ENCODE data around the gene NRCAM.
A peak's percentile ranks its signal among the peaks of the same experiment; 100 is the strongest.

Gene NRCAM

GRCh38 chr7:108235451-108236061 lies 220.7 kb downstream of the NRCAM start:
- TF ChIP-seq CTCF (IDR thresholded peaks at IDR 0.05; ENCODE audit: low read length, missing control alignments), result no peak
- peak; percentile 65 for DNase-seq (ENCODE audit: low read depth)
- H3K4me3 ChIP-seq (replicated peaks; ENCODE audit: low read depth, low read length), result no peak overlapping the region

- peak; percentile 35 for DNase-seq (ENCODE audit: low read depth)
- TF ChIP-seq CTCF (IDR thresholded peaks at IDR 0.05; ENCODE audit: low read length, missing control alignments), result no peak
These were observed 221.2 kb downstream of the NRCAM start for GRCh38 chr7:108234971-108235450.

GRCh38 chr7:108234281-108234680 lies 222.0 kb downstream of the NRCAM start:
- no peak for TF ChIP-seq CTCF (IDR thresholded peaks at IDR 0.05; ENCODE audit: low read length, missing control alignments)
- DNase-seq (ENCODE audit: low read depth), result peak; percentile 47
- H3K4me3 ChIP-seq (replicated peaks; ENCODE audit: low read depth, low read length), result no peak overlapping the region

More at GRCh38 chr7:108234971-108235450, 221.2 kb downstream of the NRCAM start:
- no peak overlapping the region for H3K4me3 ChIP-seq (replicated peaks; ENCODE audit: low read depth, low read length)

- no peak for TF ChIP-seq CTCF (IDR thresholded peaks at IDR 0.05; ENCODE audit: low read length, missing control alignments)
- DNase-seq (ENCODE audit: low read depth), result no peak
- no peak overlapping the region for H3K4me3 ChIP-seq (replicated peaks; ENCODE audit: low read depth, low read length)
These were observed 224.2 kb downstream of the NRCAM start for GRCh38 chr7:108232076-108232475.

- H3K4me3 ChIP-seq (replicated peaks; ENCODE audit: low read depth, low read length), result no peak overlapping the region
- TF ChIP-seq CTCF (IDR thresholded peaks at IDR 0.05; ENCODE audit: low read length, missing control alignments), result no peak
- DNase-seq (ENCODE audit: low read depth), result no peak
These were observed 225.0 kb downstream of the NRCAM start for GRCh38 chr7:108231221-108231620.

- DNase-seq (ENCODE audit: low read depth), result no peak
- no peak for TF ChIP-seq CTCF (IDR thresholded peaks at IDR 0.05; ENCODE audit: low read length, missing control alignments)
These were observed 228.9 kb downstream of the NRCAM start for GRCh38 chr7:108227366-108227765.

GRCh38 chr7:108226816-108227299 lies 229.4 kb downstream of the NRCAM start:
- no peak overlapping the region for H3K4me3 ChIP-seq (replicated peaks; ENCODE audit: low read depth, low read length)
- no peak for DNase-seq (ENCODE audit: low read depth)
- no peak for TF ChIP-seq CTCF (IDR thresholded peaks at IDR 0.05; ENCODE audit: low read length, missing control alignments)

More at GRCh38 chr7:108227366-108227765, 228.9 kb downstream of the NRCAM start:
- H3K4me3 ChIP-seq (replicated peaks; ENCODE audit: low read depth, low read length), result no peak overlapping the region

Measured in fibroblast of pulmonary artery (primary cell).